ENCODE measurements around the gene SETSIP.
"Not testable (repeated sequence)": the region's sequence is repeated elsewhere in the genome, so short reads cannot be mapped to it uniquely, and the experiment has no call there.

Gene SETSIP

GRCh38 chr1:92045766-92046495 is 29.3 kb downstream of the SETSIP start:
- no peak for DNase-seq

GRCh38 chr1:92043621-92044020 is 31.6 kb downstream of the SETSIP start:
- DNase-seq: no peak

- DNase-seq: no peak
Observed at GRCh38 chr1:92040971-92041370, 34.2 kb downstream of the SETSIP start.

- DNase-seq: no peak
Observed at GRCh38 chr1:92038695-92039346, 36.4 kb downstream of the SETSIP start.

- no peak for DNase-seq
Observed at GRCh38 chr1:92037400-92037799, 37.8 kb downstream of the SETSIP start.

GRCh38 chr1:92031281-92032110 is 43.7 kb downstream of the SETSIP start:
- DNase-seq: no peak

- peak in 1 of 2 donors; percentile 17 for DNase-seq
Observed at GRCh38 chr1:92030656-92031107, 44.5 kb downstream of the SETSIP start.

- DNase-seq: no peak
Observed at GRCh38 chr1:92029241-92029922, 45.8 kb downstream of the SETSIP start.

- DNase-seq: no peak
Observed at GRCh38 chr1:92026806-92027205, 48.4 kb downstream of the SETSIP start.

- DNase-seq: not testable (repeated sequence)
Observed at GRCh38 chr1:92026042-92026441, 49.2 kb downstream of the SETSIP start.

All from bone marrow (tissue), 2 donors.